GM21526 (cell line): ENCODE results near the gene RAB1A.

Experiments used
- ATAC-seq: cut with Tn5 transposase; IDR thresholded peaks from one replicate; pipeline ENCODE4 v1.9.1; 2021; ENCODE audit warnings: moderate library complexity; ENCODE audit not compliant: unreplicated experiment, low FRiP score

Gene RAB1A

GRCh38 chr2:65043001-65043400, 86.9 kb downstream of the RAB1A start:
- no peak for ATAC-seq

GRCh38 chr2:65040400-65041261, 89.3 kb downstream of the RAB1A start:
- ATAC-seq: no peak

DNA sequence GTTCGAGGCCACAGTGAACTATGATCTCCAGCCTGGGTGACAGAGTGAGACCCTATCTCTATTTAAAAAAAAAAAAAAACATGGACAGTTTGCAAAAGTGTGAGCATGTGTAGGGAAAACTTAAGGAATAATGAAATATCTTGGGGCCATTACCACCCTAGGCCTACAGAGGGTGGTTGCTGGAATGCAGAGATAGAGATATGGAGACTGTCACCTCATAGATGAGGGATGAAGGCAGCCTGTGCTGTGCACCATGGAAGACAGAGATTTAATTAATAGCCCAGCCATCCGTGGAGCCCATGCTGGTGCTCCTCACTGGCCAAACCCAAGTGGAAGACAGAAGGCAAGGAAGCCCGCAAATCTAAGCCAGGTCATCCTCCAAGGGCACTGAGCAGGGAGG, 90.3 kb downstream of the RAB1A start:
- no peak for ATAC-seq

GRCh38 chr2:65037178-65037577, 92.7 kb downstream of the RAB1A start:
- no peak for ATAC-seq
